H54 (cell line): ENCODE data around the gene CDC14B.
"Not testable (repeated sequence)": the region's sequence is repeated elsewhere in the genome, so short reads cannot be mapped to it uniquely, and the experiment has no call there.

Source experiments
- DNase-seq: peaks from one replicate; pipeline ENCODE4 v3.0.0; 2011; ENCODE audit warnings: low spot score, mixed read lengths; ENCODE audit not compliant: insufficient read length
- FAIRE-seq: peaks from 3 replicates; lab custom pipeline; 2011; peaks lifted over from hg19 to GRCh38; lab: Jason Lieb, UNC
- POLR2A ChIP-seq: IDR thresholded peaks from 2 replicates; pipeline ENCODE4 v1.6.1; 2011; ENCODE audit warnings: low read depth, mild to moderate bottlenecking, low read length

Gene CDC14B

GRCh38 chr9:96646081-96646991 lies 26.7 kb upstream of the CDC14B start:
- DNase-seq = no peak

GRCh38 chr9:96644137-96644536 lies 24.5 kb upstream of the CDC14B start:
- TF ChIP-seq POLR2A = no peak
- peak; percentile 27 for FAIRE-seq
- DNase-seq = no peak

More at GRCh38 chr9:96646081-96646991, 26.7 kb upstream of the CDC14B start:
- no peak for TF ChIP-seq POLR2A
- peak; percentile 83 for FAIRE-seq

- FAIRE-seq (peak; percentile 50), DNase-seq (no peak)
- TF ChIP-seq POLR2A = no peak
Observed at GRCh38 chr9:96641514-96641913, 21.9 kb upstream of the CDC14B start.

- TF ChIP-seq POLR2A = no peak
- DNase-seq (no peak), FAIRE-seq (peak; percentile 76)
Observed at GRCh38 chr9:96638606-96639364, 19.1 kb upstream of the CDC14B start.

GRCh38 chr9:96636368-96636767 lies 16.7 kb upstream of the CDC14B start:
- no peak for TF ChIP-seq POLR2A
- FAIRE-seq = peak; percentile 43
- DNase-seq = no peak

- not testable (repeated sequence) for FAIRE-seq
Observed at GRCh38 chr9:96633579-96633978, 13.9 kb upstream of the CDC14B start.

GRCh38 chr9:96626912-96627311 lies 7.3 kb upstream of the CDC14B start:
- no peak for DNase-seq
- TF ChIP-seq POLR2A = no peak
- FAIRE-seq = peak; percentile 20

More at GRCh38 chr9:96633579-96633978, 13.9 kb upstream of the CDC14B start:
- DNase-seq = not testable (repeated sequence)

- TF ChIP-seq POLR2A = no peak
- peak; percentile 63 for DNase-seq
- FAIRE-seq = no peak
Observed at GRCh38 chr9:96621618-96622017, 2.0 kb upstream of the CDC14B start.

GRCh38 chr9:96620832-96621269 lies 1.2 kb upstream of the CDC14B start:
- FAIRE-seq = no peak
- TF ChIP-seq POLR2A = no peak
- DNase-seq = no peak

GRCh38 chr9:96620181-96620514 lies 505 bp upstream of the CDC14B start:
- FAIRE-seq = no peak
- no peak for DNase-seq
- TF ChIP-seq POLR2A = no peak

- FAIRE-seq = no peak
- no peak for TF ChIP-seq POLR2A
- no peak for DNase-seq
Observed at GRCh38 chr9:96619124-96619465, 548 bp downstream of the CDC14B start.

GRCh38 chr9:96618209-96619123 lies 1.2 kb downstream of the CDC14B start:
- FAIRE-seq (peak; percentile 41), DNase-seq (peak; percentile 96)
- no peak for TF ChIP-seq POLR2A

- TF ChIP-seq POLR2A = no peak
- DNase-seq (no peak), FAIRE-seq (no peak)
Observed at GRCh38 chr9:96617439-96618185, 2.0 kb downstream of the CDC14B start.
